IPS-18c (cell line): ENCODE results near the gene CFAP20DC.

ENCODE experiments used
- H3K4me3 ChIP-seq: 2 replicates; pipeline ENCODE4 v1.7.0; 2013; ENCODE audit warnings: low read depth, mild to moderate bottlenecking, low read length, moderate library complexity; ENCODE audit not compliant: insufficient read depth
- H3K9me3 ChIP-seq: one replicate; pipeline ENCODE4 v1.6.1; 2013; ENCODE audit warnings: mild to moderate bottlenecking, low read length, moderate library complexity; ENCODE audit not compliant: control insufficient read depth, insufficient read depth

Gene CFAP20DC

DNA sequence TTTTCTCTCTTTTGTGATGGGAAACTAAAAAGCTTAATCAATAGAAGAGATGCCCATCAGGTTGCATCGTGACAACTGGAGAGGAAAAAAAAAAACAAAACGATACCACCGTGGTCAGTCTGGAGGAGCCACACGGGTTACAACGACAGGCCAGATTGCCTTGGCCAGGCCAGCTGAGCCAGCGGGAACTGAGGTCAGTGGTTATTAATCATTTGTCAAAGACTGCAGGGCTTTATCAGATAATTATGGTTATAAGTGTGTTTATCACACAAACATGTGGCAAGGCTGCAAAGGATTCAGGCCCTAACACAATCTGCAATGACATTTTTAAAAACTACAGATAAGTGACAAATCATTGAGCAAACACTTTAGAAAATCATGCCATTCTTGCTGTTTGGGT is 248.3 kb downstream of the CFAP20DC start:
- no peak overlapping the region for H3K4me3 ChIP-seq
- no peaks in the 10 kb centered on the region for H3K9me3 ChIP-seq

GRCh38 chr3:58800940-58801339 is 248.9 kb downstream of the CFAP20DC start:
- Histone ChIP-seq H3K4me3 (no peak overlapping the region), H3K9me3 (no peaks in the 10 kb centered on the region)

DNA sequence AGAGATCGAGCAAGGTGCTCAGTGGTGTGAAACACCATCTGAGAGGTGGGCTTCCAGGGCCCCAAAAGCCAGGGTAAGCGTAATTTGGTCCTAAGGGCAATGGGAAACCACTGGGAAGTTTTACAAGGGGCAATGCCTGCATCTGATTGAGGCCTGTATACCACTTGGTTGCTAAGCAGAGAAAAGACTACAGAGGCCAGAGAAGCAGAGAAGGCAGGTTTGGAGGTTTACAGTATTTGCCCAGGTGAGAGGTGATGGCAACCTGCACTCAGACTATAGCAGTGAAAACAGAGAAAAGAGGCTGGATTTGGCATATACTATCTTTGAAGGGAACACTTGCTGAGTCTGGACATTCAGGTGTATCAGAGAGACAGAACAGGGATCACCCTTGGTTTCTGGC is 249.8 kb downstream of the CFAP20DC start:
- Histone ChIP-seq H3K4me3 (no peak overlapping the region), H3K9me3 (no peaks in the 10 kb centered on the region)

DNA sequence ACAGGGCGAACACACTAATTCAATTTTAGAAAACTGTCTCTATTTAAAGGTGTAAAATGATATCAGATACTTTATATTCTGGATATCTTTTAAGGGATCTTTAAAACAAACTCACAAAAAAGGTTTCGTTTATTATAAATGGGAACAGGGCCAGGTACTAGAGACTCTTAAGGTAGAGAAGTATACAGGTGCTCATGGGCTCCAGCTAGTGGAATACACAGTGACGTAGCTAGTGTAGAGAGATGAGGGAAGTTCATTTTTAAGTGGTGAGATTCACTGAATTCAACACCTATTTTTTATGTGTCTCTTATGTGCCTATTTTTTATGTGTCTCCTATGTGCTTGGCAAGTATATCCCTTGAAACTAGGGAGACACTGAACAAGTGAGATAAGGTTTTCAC is 250.6 kb downstream of the CFAP20DC start:
- H3K4me3 ChIP-seq, result no peak overlapping the region
- no peaks in the 10 kb centered on the region for H3K9me3 ChIP-seq

DNA sequence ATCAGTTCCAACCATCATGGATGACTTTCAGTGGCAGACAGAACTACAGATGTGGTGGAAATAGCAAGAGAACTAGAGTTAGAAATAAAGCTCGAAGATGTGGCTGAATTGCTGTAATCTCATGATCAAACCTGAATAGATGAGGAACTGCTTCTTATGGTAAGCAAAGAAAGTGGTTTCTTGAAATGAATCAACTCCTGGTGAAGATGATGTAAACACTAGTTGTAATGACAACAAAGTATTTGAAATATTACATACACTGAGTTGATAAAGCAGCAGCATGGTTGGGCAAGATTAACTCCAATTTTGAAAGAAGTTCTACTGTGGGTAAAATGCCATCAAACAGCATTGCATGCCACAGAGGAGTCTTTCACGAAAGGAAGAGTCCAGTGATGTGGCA is 251.5 kb downstream of the CFAP20DC start:
- H3K9me3 ChIP-seq, result no peaks in the 10 kb centered on the region

DNA sequence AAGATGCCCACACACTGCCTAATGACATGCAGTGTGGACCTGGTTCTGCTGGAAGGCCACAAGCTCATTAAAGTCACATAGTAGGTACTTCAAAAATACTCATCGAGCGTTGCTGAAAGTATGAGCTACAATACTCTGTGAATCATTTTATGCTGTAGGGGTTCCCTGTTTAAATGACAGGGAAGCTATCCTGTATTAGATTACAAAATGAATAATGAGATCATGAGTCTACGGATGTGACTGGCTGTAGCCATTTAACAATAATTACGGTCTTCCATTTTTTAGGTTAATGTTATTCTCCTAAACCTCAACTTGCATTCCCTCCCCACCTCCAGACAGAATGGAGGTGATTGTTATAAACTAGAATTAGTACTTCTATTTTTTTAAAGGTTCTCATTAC is 255.1 kb downstream of the CFAP20DC start:
- H3K9me3 ChIP-seq, result no peaks in the 10 kb centered on the region

More for the DNA sequence above, 251.5 kb downstream of the CFAP20DC start:
- H3K4me3 ChIP-seq, result no peak overlapping the region

DNA sequence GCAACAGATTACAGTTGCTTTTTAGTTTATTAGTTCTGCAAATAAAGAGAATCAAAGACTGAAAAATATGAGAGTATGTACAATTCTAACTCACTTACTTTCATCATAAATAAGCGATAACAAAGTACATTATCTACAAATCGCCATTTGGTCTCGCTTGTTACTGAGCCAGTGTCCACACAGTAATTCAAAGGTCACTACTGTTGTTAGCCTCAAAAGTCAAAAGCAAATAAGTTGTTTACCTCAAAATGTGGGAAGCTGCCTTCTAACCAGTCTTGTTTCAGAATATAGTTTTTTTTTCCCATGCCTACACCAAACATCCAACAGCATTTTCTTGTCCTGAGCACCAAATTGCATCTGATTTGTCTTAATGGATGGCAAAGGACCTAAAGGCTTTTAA is 255.9 kb downstream of the CFAP20DC start:
- no peak overlapping the region for H3K4me3 ChIP-seq
- no peaks in the 10 kb centered on the region for H3K9me3 ChIP-seq

More for the DNA sequence above, 255.1 kb downstream of the CFAP20DC start:
- H3K4me3 ChIP-seq, result no peak overlapping the region

GRCh38 chr3:58792921-58793451 is 256.8 kb downstream of the CFAP20DC start:
- H3K4me3 ChIP-seq, result no peak overlapping the region
- no peaks in the 10 kb centered on the region for H3K9me3 ChIP-seq

DNA sequence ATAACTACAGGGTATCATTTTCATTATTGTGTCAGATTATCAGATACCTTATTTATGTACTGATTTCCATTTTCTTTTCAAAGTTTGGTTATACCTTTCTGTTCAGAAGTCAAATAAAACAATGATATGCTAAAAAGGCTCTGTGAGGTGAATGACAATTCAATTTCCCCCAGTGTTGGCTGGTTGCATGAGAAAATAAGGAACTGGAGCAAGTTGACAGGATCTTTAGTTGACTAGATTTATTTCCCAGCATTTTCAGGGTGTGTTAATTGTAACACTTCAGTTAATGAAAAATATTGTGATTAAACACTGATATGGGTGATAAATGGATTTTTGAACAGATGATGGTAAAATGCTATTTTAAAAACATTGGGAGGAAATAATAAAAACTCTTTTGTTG is 260.4 kb downstream of the CFAP20DC start:
- no peaks in the 10 kb centered on the region for H3K9me3 ChIP-seq

GRCh38 chr3:58784888-58785287 is 264.9 kb downstream of the CFAP20DC start:
- H3K9me3 ChIP-seq, result no peaks in the 10 kb centered on the region
- no peak overlapping the region for H3K4me3 ChIP-seq

More for the DNA sequence above, 260.4 kb downstream of the CFAP20DC start:
- no peak overlapping the region for H3K4me3 ChIP-seq

DNA sequence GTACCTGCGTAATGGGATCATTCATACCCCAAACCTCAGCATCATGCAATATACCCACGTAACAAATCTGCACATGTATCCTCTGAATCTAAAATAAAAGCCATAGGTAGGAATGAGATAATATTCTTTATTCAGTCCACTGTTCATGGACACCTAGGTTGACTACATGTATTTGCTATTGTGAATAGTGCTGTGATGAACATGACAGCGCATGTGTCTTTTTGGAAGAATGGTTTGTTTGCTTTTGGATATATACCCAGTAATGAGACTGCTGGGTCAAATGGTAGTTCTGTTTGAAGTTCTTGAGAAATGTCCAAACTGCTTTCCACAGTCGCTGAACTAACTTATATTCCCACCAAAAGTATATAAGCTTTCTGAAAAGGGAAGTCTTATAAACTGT is 265.4 kb downstream of the CFAP20DC start:
- no peak overlapping the region for H3K4me3 ChIP-seq
- H3K9me3 ChIP-seq, result no peaks in the 10 kb centered on the region

DNA sequence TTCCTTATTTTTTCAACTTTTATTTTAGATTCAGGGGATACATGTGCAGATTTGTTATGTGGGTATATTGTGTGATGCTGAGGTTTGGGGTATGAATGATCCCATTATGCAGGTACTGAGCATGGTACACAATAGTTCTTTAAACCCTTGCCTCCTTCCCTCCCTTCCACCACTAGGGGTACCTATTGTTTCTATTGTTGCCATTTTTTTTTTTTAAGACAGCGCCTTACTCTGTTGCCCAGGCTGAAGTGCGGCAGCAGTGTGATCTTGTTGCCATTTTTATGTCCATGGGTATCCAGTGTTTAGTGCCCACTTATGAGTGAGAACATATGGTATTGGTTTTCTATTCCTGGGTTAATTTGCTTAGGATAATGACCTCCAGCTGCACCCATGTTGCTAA is 266.0 kb downstream of the CFAP20DC start:
- H3K9me3 ChIP-seq, result no peaks in the 10 kb centered on the region
- no peak overlapping the region for H3K4me3 ChIP-seq

DNA sequence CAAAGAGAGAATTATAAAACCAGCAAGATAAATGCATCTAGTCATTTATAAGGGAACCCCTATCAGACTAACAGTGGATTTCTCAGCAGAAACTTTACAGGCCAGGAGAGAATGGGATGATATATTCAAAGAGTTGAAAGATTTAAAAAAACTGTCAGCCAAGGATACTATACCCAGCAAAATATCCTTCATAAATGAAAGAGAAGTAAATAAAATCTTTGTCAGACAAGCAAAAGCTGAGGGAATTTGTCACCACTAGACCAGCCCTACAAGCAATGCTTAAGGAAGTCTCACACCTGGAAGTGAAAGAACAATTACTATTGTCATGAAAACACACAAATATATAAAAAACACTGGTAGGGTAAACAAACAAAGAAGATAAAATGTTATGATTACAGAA is 269.9 kb downstream of the CFAP20DC start:
- H3K4me3 ChIP-seq, result no peak overlapping the region

GRCh38 chr3:58776231-58776630 is 273.6 kb downstream of the CFAP20DC start:
- Histone ChIP-seq H3K4me3 (no peak overlapping the region), H3K9me3 (no peaks in the 10 kb centered on the region)

More for the DNA sequence above, 269.9 kb downstream of the CFAP20DC start:
- no peaks in the 10 kb centered on the region for H3K9me3 ChIP-seq

DNA sequence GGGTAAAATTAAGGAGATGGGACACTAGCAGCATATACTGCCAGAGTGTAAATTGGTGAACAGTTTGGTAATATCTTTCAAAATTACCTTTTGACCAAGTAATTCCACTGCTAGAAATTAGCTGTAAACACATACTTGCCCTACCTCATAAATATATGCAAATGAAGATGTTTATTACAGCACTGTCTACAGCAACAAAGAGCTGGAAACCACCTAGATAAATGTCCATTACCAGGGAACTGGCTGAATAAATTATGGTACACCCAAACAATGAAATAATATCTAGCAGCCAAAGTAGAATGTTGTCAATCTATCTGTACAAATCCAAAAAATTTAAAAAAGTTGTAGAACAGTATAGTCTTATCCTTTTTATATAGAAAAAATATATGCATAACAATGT is 277.4 kb downstream of the CFAP20DC start:
- no peaks in the 10 kb centered on the region for H3K9me3 ChIP-seq

GRCh38 chr3:58769065-58769464 is 280.8 kb downstream of the CFAP20DC start:
- Histone ChIP-seq H3K9me3 (peaks cover 2% of the 10 kb centered on the region), H3K4me3 (no peak overlapping the region)

More for the DNA sequence above, 277.4 kb downstream of the CFAP20DC start:
- H3K4me3 ChIP-seq, result no peak overlapping the region

DNA sequence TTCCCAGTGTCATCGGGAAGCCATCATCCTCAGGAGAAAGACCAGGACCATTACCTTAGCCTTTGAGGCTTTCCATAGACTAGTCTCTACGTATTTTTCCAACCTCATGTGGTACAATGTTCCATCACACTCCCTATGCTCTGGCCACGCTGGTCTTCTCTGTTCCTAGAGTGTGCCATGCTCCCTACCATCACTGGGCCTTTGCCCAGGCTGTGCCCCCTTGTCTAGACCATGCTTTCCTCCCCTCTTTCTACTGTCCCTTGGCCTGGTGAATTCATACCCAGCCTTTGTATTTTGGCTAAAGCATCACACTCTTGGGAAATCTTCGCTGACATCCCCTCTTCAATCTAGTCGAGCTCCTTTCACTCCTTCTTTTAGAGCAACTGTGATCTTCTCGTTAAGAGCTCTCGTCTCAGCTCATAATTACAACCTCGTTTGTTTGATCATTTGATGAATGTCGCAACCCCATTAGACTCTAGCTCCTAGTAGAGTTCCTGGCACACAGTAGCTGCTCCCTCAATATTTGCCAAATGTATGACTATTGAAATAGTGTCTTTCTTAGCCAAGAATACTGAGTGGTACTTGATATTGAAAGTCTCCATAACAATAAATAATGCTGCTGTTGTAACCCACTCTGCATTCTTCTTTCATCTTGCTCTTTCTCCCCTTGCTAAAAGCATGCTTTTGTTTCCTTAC is 283.1 kb downstream of the CFAP20DC start:
- peaks cover 2% of the 10 kb centered on the region for H3K9me3 ChIP-seq
- H3K4me3 ChIP-seq, result no peak overlapping the region

- Histone ChIP-seq H3K4me3 (no peak overlapping the region), H3K9me3 (no peaks in the 10 kb centered on the region)
These were observed 294.7 kb downstream of the CFAP20DC start for GRCh38 chr3:58755150-58755549.

GRCh38 chr3:58754074-58754473 is 295.8 kb downstream of the CFAP20DC start:
- H3K9me3 ChIP-seq, result no peaks in the 10 kb centered on the region
- no peak overlapping the region for H3K4me3 ChIP-seq
